Mesendoderm (in vitro differentiated cells): ENCODE data around the gene TTC1.
"Not testable (repeated sequence)": the region's sequence is repeated elsewhere in the genome, so short reads cannot be mapped to it uniquely, and the experiment has no call there.

ENCODE experiments used
- DNase-seq: peaks from one replicate; pipeline ENCODE4 v3.0.0; 2013
- H2AK5ac ChIP-seq: 2 replicates; pipeline ENCODE4 v1.6.1; 2013; ENCODE audit warnings: low read length, inconsistent platforms
- H2BK120ac ChIP-seq: 2 replicates; pipeline ENCODE4 v1.6.1; 2013; ENCODE audit warnings: low read depth, mild to moderate bottlenecking, low read length, moderate library complexity, mixed read lengths
- H2BK15ac ChIP-seq: replicated peaks from 2 replicates; pipeline ENCODE4 v1.6.1; 2013; ENCODE audit warnings: low read depth, mild to moderate bottlenecking, moderate library complexity
- H2BK5ac ChIP-seq: 2 replicates; pipeline ENCODE4 v1.6.1; 2013; ENCODE audit warnings: low read length, inconsistent platforms
- H3K18ac ChIP-seq: 2 replicates; pipeline ENCODE4 v1.6.1; 2013; ENCODE audit warnings: mild to moderate bottlenecking, low read length, mixed read lengths
- H3K23ac ChIP-seq: one replicate; pipeline ENCODE4 v1.6.1; 2013; ENCODE audit warnings: low read length
- H3K27ac ChIP-seq: 2 replicates; pipeline ENCODE4 v1.5.1; 2013; ENCODE audit warnings: low read depth, mild to moderate bottlenecking, inconsistent platforms, low read length, moderate library complexity
- H3K27me3 ChIP-seq: 2 replicates; pipeline ENCODE4 v1.6.1; 2013; ENCODE audit warnings: low read length, control low read depth, mild to moderate bottlenecking, inconsistent platforms; ENCODE audit not compliant: insufficient read depth, poor library complexity
- H3K36me3 ChIP-seq: 2 replicates; pipeline ENCODE4 v1.6.1; 2013; ENCODE audit warnings: low read length, inconsistent platforms; ENCODE audit not compliant: control insufficient read depth, insufficient read depth
- H3K4ac ChIP-seq: one replicate; pipeline ENCODE4 v1.6.1; 2013; ENCODE audit warnings: low read depth, mild to moderate bottlenecking, low read length, moderate library complexity
- H3K4me1 ChIP-seq: 2 replicates; pipeline ENCODE4 v1.6.1; 2013; ENCODE audit warnings: low read depth, low read length, inconsistent platforms; ENCODE audit not compliant: control insufficient read depth
- H3K4me2 ChIP-seq: 2 replicates; pipeline ENCODE4 v1.6.1; 2013; ENCODE audit warnings: low read length
- H3K4me3 ChIP-seq: 2 replicates; pipeline ENCODE4 v1.5.1; 2013; ENCODE audit warnings: mild to moderate bottlenecking, low read length
- H3K56ac ChIP-seq: one replicate; pipeline ENCODE4 v1.6.1; 2013; ENCODE audit warnings: low read length
- H3K79me1 ChIP-seq: 2 replicates; pipeline ENCODE4 v1.6.1; 2013; ENCODE audit warnings: low read length, inconsistent platforms
- H3K79me2 ChIP-seq: 2 replicates; pipeline ENCODE4 v1.6.1; 2013; ENCODE audit warnings: mild to moderate bottlenecking, low read length; ENCODE audit not compliant: control insufficient read depth, insufficient read depth
- H3K9ac ChIP-seq: 2 replicates; pipeline ENCODE4 v1.6.1; 2013; ENCODE audit warnings: low read length, inconsistent platforms
- H4K5ac ChIP-seq: one replicate; pipeline ENCODE4 v1.6.1; 2013; ENCODE audit warnings: low read length
- H4K8ac ChIP-seq: one replicate; pipeline ENCODE4 v1.6.1; 2013; ENCODE audit warnings: low read depth, mild to moderate bottlenecking, control low read depth, low read length, moderate library complexity
- WGBS: extraction: QIAGEN DNeasy Blood & Tissue Kit; methylation state at CpG from one replicate; pipeline ENCODE4 v1.1.7; 2013; ENCODE audit warnings: low lambda C conversion rate, missing lambda C conversion rate; ENCODE audit not compliant: insufficient coverage; ENCODE audit errors: extremely low coverage; 5-methylcytosine and 5-hydroxymethylcytosine counted together

Gene TTC1

DNA sequence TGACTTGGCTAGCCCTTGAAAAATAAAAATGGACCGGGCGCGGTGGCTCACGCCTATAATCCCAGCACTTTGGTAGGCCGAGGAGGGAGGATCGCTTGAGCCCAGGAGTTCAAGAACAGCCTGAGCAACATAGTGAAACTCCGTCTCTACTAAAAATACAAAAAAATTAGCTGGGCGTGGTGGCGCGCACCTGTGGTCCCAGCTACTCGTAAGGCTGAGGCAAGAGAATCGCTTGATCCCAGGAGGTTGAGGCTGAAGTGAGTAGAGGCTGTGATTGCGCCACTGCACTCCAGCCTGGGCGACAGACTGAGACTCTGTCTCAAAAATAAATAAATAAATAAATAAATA lies 436 bp upstream of the TTC1 start:
- H2BK5ac ChIP-seq, H3K18ac ChIP-seq, H3K23ac ChIP-seq, H2AK5ac ChIP-seq, H2BK120ac ChIP-seq, H3K4me1 ChIP-seq, DNase-seq, H3K9ac ChIP-seq, H3K36me3 ChIP-seq, H3K4me2 ChIP-seq, H3K56ac ChIP-seq, H3K4ac ChIP-seq, H2BK15ac ChIP-seq, H3K27me3 ChIP-seq, H3K27ac ChIP-seq, H3K4me3 ChIP-seq: not testable (repeated sequence)
- WGBS = no CpG with 5 or more reads among the region's 14 CpGs
- peaks cover 10% of the 10 kb centered on the region for H3K79me1 ChIP-seq
- H4K5ac ChIP-seq = peak overlapping the region; percentile 59
- H3K79me2 ChIP-seq = peaks cover 14% of the 10 kb centered on the region
- peak overlapping the region; percentile 76 for H4K8ac ChIP-seq

DNA sequence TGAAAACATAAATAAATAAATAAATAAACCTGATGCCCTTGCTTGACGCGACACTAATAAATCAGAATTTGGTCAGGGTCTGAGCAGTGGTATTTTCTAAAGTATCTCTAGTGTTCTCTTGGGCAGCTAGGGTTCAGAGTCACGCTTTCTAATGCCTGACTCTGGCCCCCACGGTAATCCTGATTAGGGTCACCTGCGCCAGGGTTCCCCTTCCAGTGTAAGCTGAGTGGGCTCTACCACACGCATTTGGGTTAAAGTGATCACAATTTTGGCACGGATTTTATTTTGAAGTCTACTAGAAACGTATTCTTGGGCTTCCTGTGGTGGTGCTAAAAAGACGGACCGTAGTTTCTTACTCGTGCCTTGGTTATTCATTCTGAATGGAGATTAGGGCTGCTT lies 651 bp downstream of the TTC1 start:
- Histone ChIP-seq H3K4ac (no peak overlapping the region), H3K27ac (no peak overlapping the region), H4K5ac (no peak overlapping the region), H3K56ac (peak overlapping the region; percentile 97), H3K79me2 (peaks cover 14% of the 10 kb centered on the region), H3K36me3 (no peaks in the 10 kb centered on the region), H3K4me2 (peak overlapping the region; percentile 70), H3K79me1 (peaks cover 10% of the 10 kb centered on the region), H3K4me1 (no peaks in the 10 kb centered on the region), H2BK15ac (no peak overlapping the region), H3K27me3 (no peaks in the 10 kb centered on the region), H2BK5ac (no peak overlapping the region), H4K8ac (peak overlapping the region; percentile 76), H3K4me3 (peak overlapping the region; percentile 99), H3K18ac (no peak overlapping the region), H3K9ac (peak overlapping the region; percentile 96), H3K23ac (no peak overlapping the region), H2BK120ac (no peak overlapping the region), H2AK5ac (no peak overlapping the region)
- WGBS = no CpG with 5 or more reads among the region's 11 CpGs
- no peak for DNase-seq

DNA sequence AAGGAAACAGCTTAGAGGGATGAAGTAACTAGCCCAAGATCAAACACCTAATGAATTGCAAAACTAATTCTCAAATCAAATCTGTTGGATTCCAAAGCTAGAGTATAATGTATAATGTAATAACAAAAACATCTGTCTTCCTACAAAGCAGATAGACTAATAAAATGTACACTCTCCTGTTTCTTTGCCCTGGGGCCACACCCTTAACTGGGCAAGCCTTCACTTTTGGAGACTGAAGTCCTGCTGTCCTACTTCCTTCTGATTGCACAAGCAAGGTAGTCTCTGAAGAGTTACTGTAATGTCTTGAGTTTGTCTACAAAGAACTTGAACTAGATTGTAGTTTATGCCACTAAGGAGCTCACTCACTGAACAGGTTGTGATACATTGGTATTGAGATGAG lies 2.5 kb downstream of the TTC1 start:
- H3K27ac ChIP-seq = no peak overlapping the region

DNA sequence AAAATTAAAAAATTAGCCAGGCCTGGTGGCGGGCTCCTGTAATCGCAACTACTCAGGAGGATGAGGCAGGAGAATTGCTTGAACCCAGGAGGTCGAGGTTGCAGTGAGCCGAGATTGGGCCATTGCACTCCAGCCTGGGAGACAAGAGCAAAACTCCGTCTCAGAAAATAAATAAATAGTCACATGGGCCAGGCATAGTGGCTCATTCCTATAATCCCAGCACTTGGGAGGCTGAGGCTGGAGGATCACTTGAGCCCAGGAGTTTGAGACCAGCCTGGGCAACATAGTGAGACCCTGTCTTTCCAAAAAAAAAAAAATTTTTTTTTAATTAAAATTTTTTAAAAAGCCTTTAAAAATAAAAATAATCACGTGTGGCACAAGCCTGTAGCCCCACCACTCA lies 5.3 kb downstream of the TTC1 start:
- not testable (repeated sequence) for H3K27me3 ChIP-seq, H3K9ac ChIP-seq, H2BK15ac ChIP-seq, H3K27ac ChIP-seq, H3K4me3 ChIP-seq, H3K4ac ChIP-seq, H3K36me3 ChIP-seq, H2AK5ac ChIP-seq, H3K23ac ChIP-seq, H3K4me2 ChIP-seq, H3K4me1 ChIP-seq, DNase-seq, H3K56ac ChIP-seq, H4K8ac ChIP-seq, H2BK5ac ChIP-seq, H3K18ac ChIP-seq, H4K5ac ChIP-seq, H2BK120ac ChIP-seq
- peaks cover 12% of the 10 kb centered on the region for H3K79me2 ChIP-seq
- peaks cover 13% of the 10 kb centered on the region for H3K79me1 ChIP-seq
- WGBS = no CpG with 5 or more reads among the region's 6 CpGs

More for the DNA sequence above, 2.5 kb downstream of the TTC1 start:
- Histone ChIP-seq H3K79me2 (peaks cover 14% of the 10 kb centered on the region), H2BK120ac (no peak overlapping the region), H3K79me1 (peaks cover 11% of the 10 kb centered on the region), H2BK15ac (no peak overlapping the region), H3K36me3 (no peaks in the 10 kb centered on the region), H2BK5ac (no peak overlapping the region), H3K4ac (no peak overlapping the region), H3K56ac (no peak overlapping the region), H4K8ac (no peak overlapping the region), H3K4me2 (no peak overlapping the region), H4K5ac (no peak overlapping the region), H2AK5ac (no peak overlapping the region), H3K4me3 (no peak overlapping the region), H3K9ac (no peak overlapping the region), H3K4me1 (no peaks in the 10 kb centered on the region), H3K23ac (no peak overlapping the region), H3K27me3 (no peaks in the 10 kb centered on the region), H3K18ac (no peak overlapping the region)
- no peak for DNase-seq

DNA sequence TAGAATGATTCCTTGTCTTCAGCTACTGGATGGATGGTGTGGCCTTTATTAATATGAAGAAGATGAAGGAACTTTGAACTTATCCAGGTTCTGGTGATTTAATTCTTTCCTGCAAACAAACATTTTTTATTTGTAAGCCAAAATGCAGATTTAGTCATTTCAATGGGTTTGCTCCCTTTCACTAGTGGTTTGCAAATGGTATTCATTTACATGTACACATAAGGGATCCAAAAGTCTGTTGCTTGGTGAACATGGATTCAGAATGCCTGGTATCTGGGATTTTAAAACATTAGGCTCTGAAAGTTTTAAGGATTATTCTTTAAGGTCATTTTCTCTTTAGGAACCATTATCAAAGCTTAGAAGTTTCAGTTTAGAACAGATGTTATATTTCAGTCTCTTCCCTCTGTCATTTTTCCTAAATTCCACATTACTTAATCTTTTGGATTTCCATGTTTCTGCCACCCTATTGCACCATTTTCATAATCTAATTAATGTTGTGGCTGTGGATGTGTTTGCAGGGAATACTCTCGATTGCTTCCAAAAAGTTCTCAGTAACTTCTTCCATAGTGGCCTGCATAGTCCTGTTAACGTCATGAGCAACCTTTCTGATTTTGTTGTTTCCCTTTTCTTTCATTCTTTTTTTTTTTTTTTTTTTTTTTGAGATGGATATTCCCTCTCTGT lies 10.1 kb downstream of the TTC1 start:
- H3K79me2 ChIP-seq = peaks cover 1% of the 10 kb centered on the region
- no peak overlapping the region for H4K5ac ChIP-seq
- no peak overlapping the region for H2AK5ac ChIP-seq
- no peak overlapping the region for H2BK120ac ChIP-seq
- no peak overlapping the region for H3K4ac ChIP-seq
- no peak overlapping the region for H3K18ac ChIP-seq
- H3K79me1 ChIP-seq = peaks cover 8% of the 10 kb centered on the region
- no peak overlapping the region for H3K9ac ChIP-seq
- WGBS = no CpG with 5 or more reads among the region's 2 CpGs
- H3K23ac ChIP-seq = no peak overlapping the region
- H3K27me3 ChIP-seq = no peaks in the 10 kb centered on the region
- H3K4me3 ChIP-seq = no peak overlapping the region
- no peaks in the 10 kb centered on the region for H3K4me1 ChIP-seq
- H3K36me3 ChIP-seq = peaks cover 3% of the 10 kb centered on the region
- no peak overlapping the region for H2BK15ac ChIP-seq
- no peak overlapping the region for H2BK5ac ChIP-seq
- H3K4me2 ChIP-seq = no peak overlapping the region
- H4K8ac ChIP-seq = no peak overlapping the region
- DNase-seq = no peak
- H3K27ac ChIP-seq = no peak overlapping the region
- H3K56ac ChIP-seq = no peak overlapping the region

DNA sequence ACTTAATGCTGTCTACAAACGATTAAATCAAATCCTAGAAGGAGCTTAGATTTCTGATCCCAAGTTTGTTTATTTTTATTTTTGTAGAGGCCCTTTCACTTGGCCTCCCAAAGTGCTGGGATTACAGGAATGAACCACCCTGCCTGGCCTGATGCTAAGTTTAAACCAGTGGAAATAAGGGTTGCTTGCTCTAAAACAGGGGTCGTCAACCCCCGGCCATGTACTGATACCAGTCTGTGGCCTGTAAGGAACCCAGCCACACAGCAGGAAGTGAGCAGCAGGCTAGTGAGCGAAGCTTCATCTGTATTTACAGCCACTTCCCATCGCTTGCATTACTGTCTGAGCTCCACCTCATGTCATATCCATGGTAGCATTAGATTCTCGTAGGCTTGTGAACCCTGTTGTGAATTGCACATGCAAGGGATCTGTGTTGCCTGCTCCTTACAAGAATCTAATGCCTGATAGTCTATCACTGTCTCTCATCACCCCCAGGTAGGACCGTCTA lies 11.4 kb downstream of the TTC1 start:
- Histone ChIP-seq H3K4ac (no peak overlapping the region), H3K36me3 (peaks cover 3% of the 10 kb centered on the region), H4K8ac (no peak overlapping the region), H3K27me3 (no peaks in the 10 kb centered on the region), H2BK15ac (no peak overlapping the region), H3K79me1 (peaks cover 7% of the 10 kb centered on the region), H2BK120ac (no peak overlapping the region), H3K9ac (no peak overlapping the region), H3K18ac (no peak overlapping the region), H3K23ac (no peak overlapping the region), H4K5ac (no peak overlapping the region), H2BK5ac (no peak overlapping the region), H3K4me1 (no peaks in the 10 kb centered on the region), H3K27ac (no peak overlapping the region), H3K4me3 (no peak overlapping the region), H2AK5ac (no peak overlapping the region), H3K56ac (no peak overlapping the region), H3K79me2 (peaks cover 1% of the 10 kb centered on the region), H3K4me2 (no peak overlapping the region)
- WGBS = no CpG with 5 or more reads among the region's 7 CpGs
- DNase-seq = no peak
